D721Med (cell line): ENCODE data around the gene LETM1.

ENCODE experiments used
- DNase-seq: peaks from one replicate; pipeline ENCODE4 v3.0.0; 2011; ENCODE audit warnings: low spot score; ENCODE audit not compliant: insufficient read length
- FAIRE-seq: peaks from 2 replicates; lab custom pipeline; 2011; peaks lifted over from hg19 to GRCh38; lab: Jason Lieb, UNC
- CTCF ChIP-seq: IDR thresholded peaks from 2 replicates; pipeline ENCODE4 v1.5.1; 2012; ENCODE audit warnings: mild to moderate bottlenecking, control low read depth; ENCODE audit not compliant: insufficient read depth; ENCODE audit errors: missing control alignments

LETM1 gene

GRCh38 chr4:1793940-1794808 lies 61.8 kb downstream of the LETM1 start:
- no peak for DNase-seq
- no peak for TF ChIP-seq CTCF
- FAIRE-seq = no peak

GRCh38 chr4:1793496-1793840 lies 62.5 kb downstream of the LETM1 start:
- DNase-seq (no peak), FAIRE-seq (no peak)
- no peak for TF ChIP-seq CTCF

- FAIRE-seq = no peak
Observed at GRCh38 chr4:1792832-1793495, 63.0 kb downstream of the LETM1 start, which contains the start of gene FGFR3. Gene FGFR3 (plus strand): TSS chr4:1793293. CDS start chr4:1793935, 642 bp downstream.

GRCh38 chr4:1792158-1792831 lies 63.7 kb downstream of the LETM1 start:
- DNase-seq (no peak), FAIRE-seq (no peak)
- no peak for TF ChIP-seq CTCF

More at GRCh38 chr4:1792832-1793495, 63.0 kb downstream of the LETM1 start, which contains the start of gene FGFR3:
- TF ChIP-seq CTCF = no peak
- DNase-seq = peak; percentile 98

- no peak for FAIRE-seq
- no peak for TF ChIP-seq CTCF
Observed at GRCh38 chr4:1790005-1790404, 66.0 kb downstream of the LETM1 start.

GRCh38 chr4:1789552-1789951 lies 66.4 kb downstream of the LETM1 start:
- no peak for TF ChIP-seq CTCF
- no peak for FAIRE-seq
- DNase-seq = no peak

More at GRCh38 chr4:1790005-1790404, 66.0 kb downstream of the LETM1 start:
- no peak for DNase-seq
